MM.1S (cell line): Measurements from ENCODE around the gene ATXN1.

Experiments
- DNase-seq: peaks from one replicate; pipeline ENCODE4 v3.0.0-alpha.2; 2015
- H2AFZ ChIP-seq: fragments of 300-600 bp; sonication (generic); 2 replicates; pipeline ENCODE4 v1.6.0; 2016; ENCODE audit warnings: antibody characterized with exemption, low read length
- H3F3A ChIP-seq: fragments of 300-600 bp; sonication (generic); 2 replicates; pipeline ENCODE4 v1.6.1; 2016; ENCODE audit warnings: mild to moderate bottlenecking, antibody characterized with exemption, low read length, moderate library complexity, mixed read lengths; ENCODE audit not compliant: insufficient read depth
- H3K27ac ChIP-seq: fragments of 300-600 bp; sonication (generic); 2 replicates; pipeline ENCODE4 v1.5.1; 2016; ENCODE audit warnings: mild to moderate bottlenecking, low read length
- H3K27me3 ChIP-seq: fragments of 300-600 bp; sonication (generic); replicated peaks from 2 replicates; pipeline ENCODE4 v1.6.0; 2016; ENCODE audit warnings: low read length; ENCODE audit not compliant: insufficient read depth
- H3K36me3 ChIP-seq: fragments of 300-600 bp; sonication (generic); replicated peaks from 2 replicates; pipeline ENCODE4 v1.6.1; 2016; ENCODE audit warnings: mild to moderate bottlenecking, low read length, mixed read lengths; ENCODE audit not compliant: insufficient read depth
- H3K4me1 ChIP-seq: fragments of 300-600 bp; sonication (generic); 2 replicates; pipeline ENCODE4 v1.6.1; 2016; ENCODE audit warnings: low read length, mixed read lengths
- H3K4me2 ChIP-seq: fragments of 300-600 bp; sonication (generic); 2 replicates; pipeline ENCODE4 v1.6.0; 2016; ENCODE audit warnings: low read depth, low read length
- H3K4me3 ChIP-seq: fragments of 300-600 bp; sonication (generic); 2 replicates; pipeline ENCODE4 v1.5.1; 2016; ENCODE audit warnings: low read length, mixed read lengths
- H3K79me2 ChIP-seq: fragments of 300-600 bp; sonication (generic); 2 replicates; pipeline ENCODE4 v1.6.1; 2016; ENCODE audit warnings: mixed run types, low read length, mixed read lengths
- H3K9ac ChIP-seq: fragments of 300-600 bp; sonication (generic); 2 replicates; pipeline ENCODE4 v1.6.1; 2016; ENCODE audit warnings: low read length, mixed read lengths
- H3K9me2 ChIP-seq: fragments of 300-600 bp; sonication (generic); replicated peaks from 2 replicates; pipeline ENCODE4 v1.6.1; 2016; ENCODE audit warnings: mild to moderate bottlenecking, low read length, mixed read lengths; ENCODE audit not compliant: insufficient read depth
- H3K9me3 ChIP-seq: fragments of 300-600 bp; sonication (generic); replicated peaks from 2 replicates; pipeline ENCODE4 v1.6.1; 2016; ENCODE audit warnings: mild to moderate bottlenecking, low read length, mixed read lengths; ENCODE audit not compliant: insufficient read depth
- H4K20me1 ChIP-seq: fragments of 300-600 bp; sonication (generic); 2 replicates; pipeline ENCODE4 v1.6.1; 2016; ENCODE audit warnings: mild to moderate bottlenecking, low read length, moderate library complexity, mixed read lengths; ENCODE audit not compliant: insufficient read depth
- CTCF ChIP-seq: fragments of 300-600 bp; sonication (generic); IDR thresholded peaks from 2 replicates; pipeline ENCODE4 v1.5.1; 2016; ENCODE audit warnings: antibody characterized with exemption, low read length, mixed read lengths
- EZH2 ChIP-seq: fragments of 300-600 bp; sonication (generic); optimal IDR thresholded peaks from 2 replicates; pipeline ENCODE3; 2017; ENCODE audit warnings: low read depth, mild to moderate bottlenecking, antibody characterized with exemption, low read length, mixed read lengths
- EZH2phosphoT487 ChIP-seq: fragments of 300-600 bp; sonication (generic); IDR thresholded peaks from 2 replicates; pipeline ENCODE4 v1.6.1; 2018; ENCODE audit warnings: antibody characterized with exemption, low read length

Gene ATXN1

GRCh38 chr6:16399158-16399557, 362.1 kb downstream of the ATXN1 start:
- no peaks in the 10 kb centered on the region for H3K9me3 ChIP-seq
- TF ChIP-seq CTCF (no peak), EZH2phosphoT487 (no peak), EZH2 (no peak)
- no peaks in the 10 kb centered on the region for H3K9me2 ChIP-seq
- no peak overlapping the region for H3K4me3 ChIP-seq
- DNase-seq = no peak
- no peaks in the 10 kb centered on the region for H3K27me3 ChIP-seq
- H3F3A ChIP-seq = no peaks in the 10 kb centered on the region
- no peak overlapping the region for H2AFZ ChIP-seq
- H3K36me3 ChIP-seq = no peaks in the 10 kb centered on the region
- H3K9ac ChIP-seq = no peak overlapping the region
- H3K4me1 ChIP-seq = no peaks in the 10 kb centered on the region
- H3K79me2 ChIP-seq = no peaks in the 10 kb centered on the region
- no peak overlapping the region for H3K4me2 ChIP-seq
- H4K20me1 ChIP-seq = no peaks in the 10 kb centered on the region
- no peak overlapping the region for H3K27ac ChIP-seq

GRCh38 chr6:16398587-16398986, 362.7 kb downstream of the ATXN1 start:
- H3K4me3 ChIP-seq = no peak overlapping the region
- no peaks in the 10 kb centered on the region for H3K79me2 ChIP-seq
- H3K27ac ChIP-seq = no peak overlapping the region
- H3K36me3 ChIP-seq = no peaks in the 10 kb centered on the region
- DNase-seq = no peak
- no peaks in the 10 kb centered on the region for H3K9me2 ChIP-seq
- no peak overlapping the region for H3K9ac ChIP-seq
- no peaks in the 10 kb centered on the region for H3K4me1 ChIP-seq
- no peak overlapping the region for H3K4me2 ChIP-seq
- H4K20me1 ChIP-seq = no peaks in the 10 kb centered on the region
- H3K27me3 ChIP-seq = no peaks in the 10 kb centered on the region
- no peaks in the 10 kb centered on the region for H3F3A ChIP-seq
- H2AFZ ChIP-seq = no peak overlapping the region
- H3K9me3 ChIP-seq = no peaks in the 10 kb centered on the region
- no peak for TF ChIP-seq EZH2
- no peak for TF ChIP-seq EZH2phosphoT487
- no peak for TF ChIP-seq CTCF

- no peaks in the 10 kb centered on the region for H3K27me3 ChIP-seq
- no peaks in the 10 kb centered on the region for H3K9me3 ChIP-seq
- no peak overlapping the region for H2AFZ ChIP-seq
- H3K27ac ChIP-seq = no peak overlapping the region
- TF ChIP-seq EZH2phosphoT487 (no peak), CTCF (no peak), EZH2 (no peak)
- H3K4me3 ChIP-seq = no peak overlapping the region
- no peaks in the 10 kb centered on the region for H3K9me2 ChIP-seq
- H3K36me3 ChIP-seq = no peaks in the 10 kb centered on the region
- H3K9ac ChIP-seq = no peak overlapping the region
- no peaks in the 10 kb centered on the region for H4K20me1 ChIP-seq
- H3K4me2 ChIP-seq = no peak overlapping the region
- H3K79me2 ChIP-seq = no peaks in the 10 kb centered on the region
- H3K4me1 ChIP-seq = no peaks in the 10 kb centered on the region
- no peaks in the 10 kb centered on the region for H3F3A ChIP-seq
- DNase-seq = no peak
Measured at GRCh38 chr6:16397623-16398022, 363.6 kb downstream of the ATXN1 start.
